ENCODE measurements around the gene MINDY4.

DNA sequence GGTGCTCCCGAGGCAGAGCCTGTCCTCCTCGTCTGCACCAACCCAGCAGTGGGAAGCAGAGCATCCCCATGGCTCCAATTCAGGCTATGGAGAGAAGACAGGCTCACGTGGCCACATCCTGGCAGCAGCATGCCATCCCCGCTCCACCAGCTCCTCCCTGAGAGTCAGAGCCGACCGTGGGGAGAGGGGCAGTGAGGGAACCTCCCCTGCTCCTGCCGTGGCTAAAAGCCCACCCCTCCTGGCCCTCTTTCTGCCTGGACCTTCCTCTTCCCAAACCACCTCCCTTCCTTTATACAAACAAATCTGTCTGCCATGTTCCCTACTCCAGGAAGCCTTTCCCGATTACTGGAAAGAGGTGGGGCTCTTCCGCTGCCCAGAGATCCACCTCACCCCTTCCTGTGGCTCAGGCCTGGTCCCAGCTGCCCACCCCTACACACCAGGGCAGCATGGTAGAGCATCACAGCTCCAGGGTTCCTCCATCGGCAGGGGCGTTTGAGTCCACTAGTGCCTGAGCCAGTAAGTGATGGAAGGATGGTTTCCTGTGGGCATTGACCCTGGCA lies 129.7 kb downstream of the MINDY4 start:
- no peak for TF ChIP-seq GATA2 (IDR thresholded peaks at IDR 0.05; ENCODE audit: low read depth, low read length)
- no peak for TF ChIP-seq GATA3 (IDR thresholded peaks at IDR 0.05; ENCODE audit: low read depth, low read length)

All from SH-SY5Y (cell line).